NCI-H2196 treated with DMSO at 0.1 percent for 48 hours (cell line): Measurements from ENCODE around the gene TAGAP.

Experiments
- DNase-seq: peaks from one replicate; lab custom pipeline; 2025; ENCODE audit not compliant: unreplicated experiment; lab: John Stamatoyannopoulos, UW

Gene TAGAP

GRCh38 chr6:159074120-159074684 is 29.4 kb upstream of the TAGAP start:
- no peak for DNase-seq

- no peak for DNase-seq
Measured at GRCh38 chr6:159071843-159072769, 27.3 kb upstream of the TAGAP start.

DNA sequence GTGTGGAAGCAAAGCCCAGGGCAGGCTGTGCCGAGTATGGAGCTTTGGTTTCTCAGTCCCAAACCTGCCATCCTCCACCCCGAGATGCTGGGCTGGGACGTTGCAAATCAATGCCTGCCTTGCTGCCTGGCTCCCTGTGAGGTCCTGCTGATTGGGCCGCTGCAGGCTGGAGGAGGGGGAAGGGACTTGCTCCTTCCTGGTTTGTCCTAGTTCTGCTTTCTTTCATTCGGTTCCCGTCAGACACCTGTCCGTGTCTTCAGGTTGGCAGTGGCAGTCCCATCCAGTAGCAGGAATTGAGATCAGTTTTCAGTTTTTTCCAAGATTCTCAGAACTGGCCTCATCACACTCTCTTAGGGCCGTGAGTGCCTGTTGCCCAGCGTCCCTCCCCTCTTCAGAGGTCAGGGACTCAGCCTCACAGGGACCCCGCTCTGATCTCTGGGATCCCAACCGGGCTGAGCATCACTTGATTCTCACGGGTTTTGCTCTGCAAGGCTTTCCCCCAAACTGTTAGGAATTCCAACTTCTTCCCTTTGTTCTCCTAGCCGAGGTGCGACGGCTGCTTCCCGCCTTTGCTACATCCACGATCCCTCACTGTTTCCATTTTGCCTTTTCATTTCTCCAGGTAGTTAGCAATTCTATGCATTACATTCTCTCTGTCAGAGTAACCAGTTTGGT is 24.2 kb upstream of the TAGAP start:
- DNase-seq, result no peak

DNA sequence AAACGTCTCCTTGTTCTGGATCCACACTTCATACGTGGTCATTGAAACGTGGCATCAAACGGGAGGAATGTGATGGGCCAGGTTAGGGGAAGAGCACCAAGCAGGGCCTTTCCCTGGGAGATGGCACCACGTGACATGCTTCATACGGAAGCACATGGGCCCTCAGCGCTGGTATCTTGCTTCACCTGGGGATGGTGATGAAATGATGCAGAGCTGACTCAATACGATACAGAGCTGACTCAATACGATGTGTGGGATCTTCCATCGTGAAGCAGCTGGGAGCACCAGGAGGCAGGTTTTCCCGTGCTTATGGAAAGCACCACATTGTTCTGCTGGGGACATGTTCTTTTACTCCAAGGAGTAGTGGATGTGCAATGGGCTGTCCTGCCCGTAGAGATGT is 22.5 kb upstream of the TAGAP start:
- no peak for DNase-seq

DNA sequence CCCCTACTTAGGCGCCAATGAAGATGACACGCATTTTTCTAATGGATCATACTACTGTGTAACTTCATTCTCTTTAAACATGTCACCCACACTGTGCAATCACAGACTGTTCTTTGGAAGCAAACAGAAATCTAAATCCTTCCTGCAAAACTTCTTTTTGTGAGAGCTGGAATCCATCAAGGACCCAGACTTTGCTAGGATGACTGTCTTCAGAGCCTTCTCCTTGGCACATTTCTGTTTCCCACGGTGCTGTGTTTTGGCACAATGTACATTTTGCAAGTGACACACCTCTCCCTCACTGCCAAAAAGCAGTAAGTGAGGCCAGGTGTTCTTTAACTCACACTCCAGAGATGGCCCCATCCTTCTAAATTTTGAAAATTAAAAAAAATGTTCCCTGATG is 21.7 kb upstream of the TAGAP start:
- no peak for DNase-seq

GRCh38 chr6:159065759-159066329 is 21.1 kb upstream of the TAGAP start:
- no peak for DNase-seq

DNA sequence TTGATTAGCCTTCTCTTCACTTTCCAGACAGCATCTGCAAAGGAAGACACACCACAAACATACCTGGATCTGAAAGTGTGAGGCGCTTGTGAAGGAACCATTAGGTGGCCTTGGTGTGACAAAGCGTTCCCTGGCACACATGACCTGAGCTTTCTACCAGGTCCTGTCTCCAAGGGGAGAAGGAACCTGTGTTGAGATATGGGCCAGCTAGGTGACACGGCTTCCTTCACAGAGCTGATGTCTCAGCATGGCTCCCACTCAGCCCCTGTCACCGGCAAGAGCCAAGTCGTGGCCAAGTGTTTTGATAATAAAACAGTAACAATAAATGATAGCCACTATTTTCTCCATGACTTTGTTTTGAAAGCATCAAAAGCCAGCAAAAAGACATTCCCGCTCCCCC is 20.3 kb upstream of the TAGAP start:
- no peak for DNase-seq

- no peak for DNase-seq
Measured at GRCh38 chr6:159064477-159064876, 19.7 kb upstream of the TAGAP start.

GRCh38 chr6:159063549-159063948 is 18.8 kb upstream of the TAGAP start:
- no peak for DNase-seq

- no peak for DNase-seq
Measured at GRCh38 chr6:159062976-159063375, 18.2 kb upstream of the TAGAP start.

DNA sequence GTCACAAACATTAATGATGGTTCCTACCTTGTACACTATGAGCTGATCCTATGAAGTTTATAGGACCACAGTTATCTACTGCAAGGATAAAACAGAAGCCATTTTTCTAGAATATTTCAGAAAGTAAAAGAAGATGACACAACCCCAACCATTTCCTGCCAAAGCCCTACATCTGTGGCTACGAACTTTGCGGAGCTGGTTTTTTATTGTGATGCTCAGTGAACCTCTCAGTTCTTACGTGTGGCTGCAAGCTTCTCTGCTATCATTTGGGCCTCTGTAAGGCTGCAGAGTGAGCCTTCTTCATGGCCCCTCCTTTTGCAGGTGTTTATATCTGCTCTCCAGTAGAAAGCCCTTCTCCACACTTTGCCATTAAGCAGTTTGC is 17.8 kb upstream of the TAGAP start:
- DNase-seq, result no peak

DNA sequence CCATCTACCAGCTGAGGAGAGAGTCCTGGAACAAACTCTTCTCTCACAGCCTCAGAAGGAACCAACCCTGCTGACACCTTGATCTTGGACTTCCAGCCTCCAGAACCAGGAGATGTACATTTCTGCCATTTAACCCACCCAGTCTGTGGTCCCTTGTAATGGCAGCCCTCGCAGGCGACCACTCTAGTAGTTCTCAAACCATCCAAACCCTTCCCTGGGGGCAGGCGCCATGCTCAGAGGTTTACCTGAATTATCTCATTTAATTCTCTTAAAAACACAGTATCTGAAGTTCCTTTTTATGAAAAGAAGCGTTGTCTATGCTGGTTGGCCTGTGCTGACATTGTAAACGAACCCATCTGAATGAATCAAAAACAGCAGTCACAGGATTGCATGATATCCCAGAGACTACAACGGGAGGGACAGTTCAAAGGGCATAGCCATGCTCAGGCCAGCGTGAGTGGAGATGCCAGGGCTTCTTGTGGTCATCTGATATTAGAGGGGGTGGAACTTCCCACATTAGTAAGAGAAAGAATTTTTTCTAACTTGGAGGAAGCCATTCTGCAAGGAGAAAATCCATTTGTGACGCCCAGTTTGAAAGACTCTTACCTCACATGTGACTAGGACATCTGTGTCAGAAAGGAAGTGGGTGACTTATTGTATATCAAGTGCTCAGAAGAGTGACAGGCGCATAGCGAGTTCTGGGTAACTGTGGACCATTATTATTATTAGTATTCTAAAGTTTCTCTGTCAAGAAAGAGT is 17.2 kb upstream of the TAGAP start:
- DNase-seq, result no peak

DNA sequence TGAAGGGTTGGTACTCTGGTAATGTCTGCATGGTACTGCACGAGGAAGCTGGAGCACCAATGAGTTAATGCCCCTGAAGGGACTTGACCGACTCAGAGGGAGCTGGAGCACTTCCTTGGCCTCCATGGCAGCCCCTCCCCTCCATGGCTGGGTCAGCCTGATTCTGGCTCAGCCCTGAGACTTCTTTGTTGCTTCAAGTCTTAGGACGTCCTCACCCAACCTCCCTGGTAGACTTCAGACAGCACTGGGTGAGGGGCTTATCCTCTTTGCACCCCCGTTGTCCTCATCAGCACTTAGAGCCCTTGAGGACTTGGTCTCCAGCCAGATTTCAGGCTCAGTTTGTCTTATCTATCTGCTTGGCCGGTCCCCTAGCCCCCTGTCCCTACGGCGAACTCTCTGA is 16.4 kb upstream of the TAGAP start:
- no peak for DNase-seq

- no peak for DNase-seq
Measured at GRCh38 chr6:159059885-159060506, 15.2 kb upstream of the TAGAP start.

- DNase-seq, result no peak
Measured at GRCh38 chr6:159059141-159059540, 14.3 kb upstream of the TAGAP start.

GRCh38 chr6:159056899-159057298 is 12.1 kb upstream of the TAGAP start:
- DNase-seq, result no peak

DNA sequence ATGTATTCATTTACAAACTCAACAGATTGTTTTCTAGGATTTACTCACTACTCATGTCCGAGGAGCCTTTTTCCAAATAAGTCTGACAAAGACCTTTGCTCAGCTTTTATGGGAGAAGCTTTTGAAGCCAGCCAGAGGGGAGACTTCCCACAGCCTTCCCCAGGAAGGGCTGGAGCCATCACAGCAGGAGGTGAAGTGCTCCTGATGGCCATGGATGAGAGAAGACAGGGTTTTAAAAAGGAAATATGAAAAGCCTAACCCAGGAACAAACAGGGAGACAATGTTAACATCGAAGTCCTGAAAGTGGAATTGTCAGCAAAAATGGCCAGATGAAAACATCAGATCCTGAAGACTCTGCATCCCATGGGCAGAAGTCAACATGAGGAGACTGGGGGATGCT is 11.6 kb upstream of the TAGAP start:
- DNase-seq, result no peak

DNA sequence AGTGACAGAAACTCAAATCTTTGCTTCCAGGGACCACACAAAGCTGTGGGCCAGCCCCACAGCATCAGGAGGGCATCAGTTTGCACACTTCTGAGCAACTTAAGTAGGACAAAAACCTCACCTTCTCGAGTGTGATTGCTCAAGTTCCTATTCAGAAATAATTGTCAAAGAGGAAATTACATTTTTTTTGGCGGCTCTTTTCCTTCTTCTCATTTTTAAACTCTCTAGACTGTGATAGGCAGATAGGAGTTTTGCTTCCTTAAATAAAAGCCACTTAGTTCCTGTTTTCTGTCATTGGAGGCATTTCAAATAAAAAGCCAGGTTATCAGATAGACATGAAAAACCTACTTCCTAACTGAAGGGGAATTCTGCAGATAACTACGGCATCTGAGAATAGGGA is 11.2 kb upstream of the TAGAP start:
- no peak for DNase-seq

DNA sequence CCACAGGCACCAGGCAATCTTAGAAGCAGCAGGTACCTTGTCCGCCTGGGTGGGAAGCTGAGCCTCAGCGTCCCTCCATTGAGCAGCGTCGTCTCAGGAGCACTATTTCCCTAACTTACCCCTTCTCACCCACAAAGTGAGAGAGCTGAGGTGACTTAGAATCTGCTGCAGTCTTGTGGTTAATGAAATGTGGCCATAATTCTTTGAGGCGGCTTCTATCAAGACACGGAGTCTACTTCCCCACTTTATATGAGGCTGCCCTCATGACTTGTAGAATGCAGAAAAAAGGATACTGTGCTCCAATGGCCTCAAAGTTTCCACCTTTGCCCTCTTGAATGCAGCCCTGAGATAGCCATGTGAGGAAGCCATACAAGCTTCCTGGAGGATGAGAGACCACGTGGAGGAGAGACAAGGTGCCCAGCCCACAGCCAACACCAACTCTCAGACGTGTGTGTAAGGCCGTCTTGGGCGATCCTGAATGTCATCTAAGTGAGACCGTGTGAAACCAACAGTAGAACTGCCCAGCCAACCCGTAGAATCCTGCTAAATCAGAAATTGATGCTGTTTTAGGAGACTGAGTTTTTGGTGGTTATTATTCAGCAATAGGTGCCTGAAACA is 9.1 kb upstream of the TAGAP start:
- no peak for DNase-seq

DNA sequence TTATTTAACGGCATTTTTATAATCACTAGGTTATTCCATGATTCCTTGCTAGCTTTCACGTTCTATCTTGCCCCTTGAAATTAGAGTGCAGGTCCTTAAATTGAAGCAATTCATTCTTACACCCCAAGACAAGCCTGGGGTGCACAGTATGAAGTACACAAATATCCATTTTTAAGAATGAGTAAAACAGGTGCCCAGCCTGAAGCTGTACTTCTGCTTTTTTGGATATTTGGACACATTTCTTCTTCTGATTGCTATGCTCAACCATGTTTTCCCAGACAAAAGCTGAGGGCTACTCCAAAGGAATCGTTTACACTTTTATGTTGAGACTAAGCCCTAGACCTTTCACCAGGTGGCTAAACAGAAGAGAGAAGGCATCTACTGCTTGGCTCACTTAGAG is 7.9 kb upstream of the TAGAP start:
- DNase-seq, result no peak
